DMS153 treated with DMSO at 0.1 percent for 48 hours (cell line): ENCODE results near the gene P2RX6.

Source experiments
- DNase-seq: peaks from one replicate; lab custom pipeline; 2025; ENCODE audit not compliant: unreplicated experiment; lab: John Stamatoyannopoulos, UW

The P2RX6 gene

DNA sequence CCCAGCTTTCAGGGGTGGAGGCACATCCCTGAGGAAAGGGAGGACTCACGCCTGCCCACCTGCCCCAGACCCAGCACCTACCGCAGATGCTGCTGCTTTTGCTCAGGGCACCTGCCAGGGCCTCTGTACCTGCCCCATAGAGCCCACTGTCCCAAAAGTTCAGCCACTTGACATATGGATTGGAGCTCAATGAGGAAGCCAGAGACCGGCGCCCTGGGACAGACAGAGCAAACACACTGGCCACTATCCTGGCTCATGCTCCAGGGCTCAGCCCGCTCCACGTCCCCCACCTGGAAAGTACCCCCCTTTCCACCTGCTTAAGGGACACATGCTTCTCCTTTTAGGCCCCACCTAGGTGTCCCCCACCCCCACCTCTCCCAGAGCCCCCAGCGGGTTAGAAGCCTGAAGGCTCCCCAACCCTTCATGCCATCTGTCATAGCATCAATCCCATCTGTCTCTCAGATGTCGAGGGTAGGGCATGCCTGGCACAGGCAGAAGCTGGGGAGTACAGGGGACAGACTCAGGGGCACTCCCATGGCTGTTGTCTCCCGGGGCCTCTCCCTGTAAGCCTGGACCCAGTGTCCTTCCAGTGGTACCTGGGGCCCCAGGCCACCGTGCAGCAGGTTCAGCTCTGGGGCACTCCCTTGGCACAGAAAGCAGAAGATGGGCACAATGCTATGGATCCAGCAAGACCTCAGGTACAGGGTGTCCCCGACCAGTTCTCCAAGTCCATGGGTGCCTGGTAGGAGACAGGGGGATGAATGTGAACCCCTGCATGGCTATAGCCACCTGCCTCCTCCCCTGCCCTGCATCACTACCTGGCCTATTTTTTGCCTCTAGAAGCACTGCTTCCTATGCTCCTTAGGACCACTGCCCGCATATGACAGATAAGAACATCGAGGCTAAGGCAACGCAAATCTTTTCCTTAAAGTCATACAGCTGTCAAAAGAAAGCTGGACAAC, 2.2 kb upstream of the P2RX6 start:
- DNase-seq = no peak

DNA sequence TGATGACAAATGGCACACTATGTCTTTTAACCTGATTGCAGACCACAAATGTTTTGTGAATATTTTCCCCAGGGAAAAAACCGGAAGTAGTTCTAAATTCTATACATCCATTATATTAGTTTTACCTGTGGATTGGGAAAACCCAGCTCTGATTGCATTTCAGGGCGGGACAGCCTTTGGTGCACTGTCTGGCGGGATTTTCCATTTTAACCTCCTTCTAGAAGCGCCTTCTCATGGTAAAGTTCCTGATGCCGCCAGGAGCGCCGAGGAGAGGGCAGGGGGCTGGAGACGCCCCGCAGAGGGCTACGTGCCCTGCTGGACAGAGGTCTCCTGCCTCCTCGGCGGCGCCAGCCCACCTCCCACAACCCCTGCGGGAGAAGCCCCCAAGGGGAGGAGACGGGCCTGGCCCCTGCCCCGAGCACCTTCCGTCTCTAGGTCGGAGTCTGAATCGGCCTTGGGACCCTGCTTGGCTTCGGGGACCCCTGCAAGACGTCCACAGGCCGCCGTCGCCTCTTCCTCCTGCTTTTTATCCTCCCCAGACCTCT, 1.2 kb upstream of the P2RX6 start:
- DNase-seq = no peak

DNA sequence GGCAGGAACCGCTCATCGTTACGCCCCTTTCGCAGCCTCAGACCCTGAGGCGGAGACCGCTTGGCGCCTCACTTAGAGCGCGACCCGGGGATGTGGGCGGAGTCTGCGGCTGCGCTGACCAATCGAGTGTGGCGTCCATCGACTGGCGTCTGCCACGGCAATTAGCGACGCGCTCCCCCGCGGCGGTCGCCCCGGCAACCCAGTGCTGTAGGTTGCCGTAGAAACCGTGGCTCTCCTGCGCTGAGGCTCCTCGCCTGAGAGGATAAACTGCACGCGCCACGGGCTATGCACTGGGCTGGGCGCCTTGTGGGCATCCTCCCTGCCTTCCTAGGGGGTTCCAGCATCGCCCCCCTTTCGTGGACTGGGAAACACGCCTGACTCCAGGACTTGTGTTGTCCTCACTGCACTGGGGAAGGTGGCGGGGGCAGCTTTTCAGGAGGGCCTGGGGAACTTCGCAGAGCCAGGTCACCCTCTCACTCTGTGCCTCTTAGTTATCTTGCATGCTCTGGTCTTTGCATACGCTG, 701 bp upstream of the P2RX6 start:
- peak; percentile 83 for DNase-seq

DNA sequence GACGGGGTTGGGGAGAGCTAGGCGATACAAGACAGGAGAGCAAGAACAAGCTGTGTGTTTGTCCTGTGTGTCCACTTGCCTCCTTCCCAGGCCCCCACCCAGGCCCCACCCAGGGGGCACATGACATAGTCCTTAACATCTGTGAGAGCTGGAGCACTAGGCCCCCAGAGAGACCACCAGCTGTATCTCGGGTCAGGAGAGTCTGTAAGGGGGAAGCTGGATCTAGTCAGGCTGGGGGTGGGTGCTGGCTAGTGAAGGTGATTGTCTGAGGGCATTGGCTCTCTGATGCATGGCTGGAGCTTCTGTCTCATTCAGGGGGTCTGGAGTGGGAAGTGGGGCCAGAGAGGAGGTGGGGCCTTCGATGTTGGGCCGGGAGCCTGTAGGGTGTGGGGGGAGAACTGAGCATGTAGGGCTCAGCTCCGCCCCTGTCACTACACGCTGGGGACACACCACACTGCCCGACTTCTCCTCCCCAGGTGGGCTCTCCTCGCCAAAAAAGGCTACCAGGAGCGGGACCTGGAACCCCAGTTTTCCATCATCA, 571 bp downstream of the P2RX6 start:
- no peak for DNase-seq

DNA sequence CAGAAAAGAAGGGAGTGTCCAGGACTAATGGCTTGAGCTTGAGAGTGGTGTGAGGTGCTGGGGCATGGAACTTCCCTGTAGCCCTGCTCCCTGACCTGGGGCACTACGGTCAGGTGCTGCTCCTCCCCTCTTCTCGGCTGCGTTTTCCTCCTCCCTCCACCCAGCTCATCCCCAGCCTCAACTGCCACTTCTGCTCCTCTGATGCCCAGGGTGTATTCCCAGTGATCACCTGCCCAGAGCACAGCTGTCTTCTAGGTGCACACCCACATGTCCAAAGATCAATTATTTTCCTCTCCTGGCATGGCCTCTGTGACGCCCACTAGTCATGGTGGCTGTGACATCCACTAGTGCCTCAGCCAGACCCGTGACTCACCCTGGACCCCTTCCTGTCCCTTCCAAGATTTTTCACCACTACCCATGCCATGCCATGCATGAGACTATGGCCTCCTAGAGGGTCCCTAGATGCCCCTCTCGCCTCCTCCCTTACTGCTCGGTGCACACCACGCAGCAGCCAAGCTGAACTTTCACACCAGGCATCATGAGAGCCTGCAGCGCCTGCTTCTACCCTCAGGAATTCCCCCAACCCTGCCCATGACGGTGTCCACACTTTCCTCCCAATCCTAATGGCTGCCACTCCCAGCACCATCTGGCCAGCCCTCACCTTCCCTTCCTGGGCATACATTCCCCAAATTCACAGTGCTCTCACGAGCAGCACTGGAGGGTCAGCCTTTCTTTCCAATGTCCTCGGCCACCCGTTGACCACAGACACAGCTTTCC, 1.9 kb downstream of the P2RX6 start:
- no peak for DNase-seq

DNA sequence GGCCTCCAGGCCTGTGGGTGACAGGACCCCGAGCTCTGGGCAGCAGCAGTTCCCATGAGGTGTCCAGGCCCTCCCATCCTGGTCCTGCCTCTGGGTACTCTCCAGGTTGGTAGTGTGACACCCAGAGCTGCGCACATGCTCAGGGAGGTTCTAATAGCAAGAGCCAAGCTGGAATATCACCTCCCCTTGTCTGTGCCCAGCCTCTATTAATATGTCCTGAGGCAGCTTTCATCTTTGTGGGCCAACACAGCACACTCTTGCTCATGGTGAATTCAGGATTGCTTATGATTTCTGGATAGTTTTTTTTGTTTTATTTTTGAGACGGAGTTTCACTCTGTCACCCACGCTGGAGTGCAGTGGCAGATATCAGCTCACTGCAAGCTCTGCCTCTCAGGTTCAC, 3.3 kb downstream of the P2RX6 start:
- no peak for DNase-seq

DNA sequence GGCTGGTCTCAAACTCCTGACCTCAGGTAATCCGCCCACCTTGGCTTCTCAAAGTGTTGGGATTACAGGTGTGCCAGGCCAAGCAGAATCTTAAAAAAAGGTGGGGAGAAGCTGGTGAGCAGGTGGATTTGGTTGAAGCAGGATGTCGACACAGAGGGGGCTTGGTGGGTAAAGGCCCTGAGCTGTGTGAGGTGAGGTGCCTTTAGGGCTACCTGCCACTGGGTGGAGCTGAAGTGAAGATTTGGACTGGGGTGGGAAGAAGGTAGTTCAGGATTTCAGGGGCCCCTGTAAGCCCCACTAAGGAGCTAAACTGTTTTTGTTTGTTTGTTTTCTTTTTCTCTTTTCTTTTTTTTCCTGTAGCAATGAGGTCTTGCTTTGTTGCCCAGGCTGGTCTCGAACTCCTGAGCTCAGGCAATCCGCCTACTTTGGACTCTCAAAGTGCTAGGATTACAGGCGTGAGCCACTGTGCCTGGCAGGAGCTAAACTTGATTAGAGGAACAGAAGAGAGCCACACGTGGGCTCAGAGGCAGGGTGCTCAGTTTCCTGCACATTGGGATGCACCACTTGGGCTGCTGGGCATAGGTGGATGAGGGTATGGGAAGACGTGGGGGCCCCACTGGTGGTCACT, 6.0 kb downstream of the P2RX6 start:
- no peak for DNase-seq

DNA sequence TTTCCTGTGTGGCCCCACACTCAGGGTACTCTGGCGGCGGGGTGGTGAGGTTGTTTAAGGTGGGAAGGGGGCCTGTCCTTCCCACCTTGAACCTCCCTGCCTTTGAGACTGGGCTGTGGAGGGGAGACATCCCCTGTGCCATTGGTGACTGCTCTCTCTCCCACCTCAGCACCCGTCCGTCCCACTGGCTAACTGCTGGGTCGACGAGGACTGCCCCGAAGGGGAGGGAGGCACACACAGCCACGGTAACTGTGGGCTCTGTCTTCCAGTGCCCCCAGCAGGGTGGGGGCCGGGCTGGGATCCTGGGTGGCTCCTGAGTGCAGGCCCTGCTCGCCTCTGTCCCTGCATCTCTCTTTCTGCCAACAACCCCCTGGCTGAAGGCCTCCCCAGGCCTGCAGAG, 7.5 kb downstream of the P2RX6 start:
- no peak for DNase-seq

DNA sequence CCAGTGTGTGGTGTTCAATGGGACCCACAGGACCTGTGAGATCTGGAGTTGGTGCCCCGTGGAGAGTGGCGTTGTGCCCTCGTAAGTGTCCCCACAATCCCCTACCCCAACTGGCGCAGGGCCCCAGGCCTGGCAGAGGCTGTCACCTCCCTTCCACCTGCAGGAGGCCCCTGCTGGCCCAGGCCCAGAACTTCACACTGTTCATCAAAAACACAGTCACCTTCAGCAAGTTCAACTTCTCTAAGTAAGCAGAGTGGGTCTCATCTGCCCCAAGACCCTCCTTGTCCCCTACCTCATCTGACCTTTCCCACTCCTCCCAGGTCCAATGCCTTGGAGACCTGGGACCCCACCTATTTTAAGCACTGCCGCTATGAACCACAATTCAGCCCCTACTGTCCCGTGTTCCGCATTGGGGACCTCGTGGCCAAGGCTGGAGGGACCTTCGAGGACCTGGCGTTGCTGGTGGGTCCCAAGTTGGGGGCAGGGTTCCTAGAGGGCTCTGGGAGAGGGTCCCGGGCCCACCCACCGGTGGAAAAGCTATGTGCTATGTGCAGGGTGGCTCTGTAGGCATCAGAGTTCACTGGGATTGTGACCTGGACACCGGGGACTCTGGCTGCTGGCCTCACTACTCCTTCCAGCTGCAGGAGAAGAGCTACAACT, 8.1 kb downstream of the P2RX6 start:
- DNase-seq = no peak

DNA sequence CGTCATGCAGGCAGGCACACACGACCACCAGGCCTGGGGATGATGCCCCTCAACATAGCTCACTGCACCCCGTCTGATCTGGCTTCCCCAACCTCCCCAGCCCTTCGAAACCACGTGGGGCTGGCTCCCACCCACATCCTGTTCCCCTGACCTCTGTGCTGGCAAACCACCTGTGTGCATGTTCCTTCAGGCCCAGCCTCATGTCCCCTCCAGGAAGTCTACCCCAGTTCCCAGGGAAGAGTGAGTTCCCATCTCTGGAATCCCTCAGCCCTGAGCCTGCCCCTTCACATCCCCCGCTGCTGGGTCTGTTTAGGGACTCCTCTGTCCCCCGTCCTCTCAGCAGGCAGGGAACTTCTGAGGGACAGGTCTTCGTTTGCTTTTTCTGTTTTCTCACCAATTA, 10.3 kb downstream of the P2RX6 start:
- no peak for DNase-seq

DNA sequence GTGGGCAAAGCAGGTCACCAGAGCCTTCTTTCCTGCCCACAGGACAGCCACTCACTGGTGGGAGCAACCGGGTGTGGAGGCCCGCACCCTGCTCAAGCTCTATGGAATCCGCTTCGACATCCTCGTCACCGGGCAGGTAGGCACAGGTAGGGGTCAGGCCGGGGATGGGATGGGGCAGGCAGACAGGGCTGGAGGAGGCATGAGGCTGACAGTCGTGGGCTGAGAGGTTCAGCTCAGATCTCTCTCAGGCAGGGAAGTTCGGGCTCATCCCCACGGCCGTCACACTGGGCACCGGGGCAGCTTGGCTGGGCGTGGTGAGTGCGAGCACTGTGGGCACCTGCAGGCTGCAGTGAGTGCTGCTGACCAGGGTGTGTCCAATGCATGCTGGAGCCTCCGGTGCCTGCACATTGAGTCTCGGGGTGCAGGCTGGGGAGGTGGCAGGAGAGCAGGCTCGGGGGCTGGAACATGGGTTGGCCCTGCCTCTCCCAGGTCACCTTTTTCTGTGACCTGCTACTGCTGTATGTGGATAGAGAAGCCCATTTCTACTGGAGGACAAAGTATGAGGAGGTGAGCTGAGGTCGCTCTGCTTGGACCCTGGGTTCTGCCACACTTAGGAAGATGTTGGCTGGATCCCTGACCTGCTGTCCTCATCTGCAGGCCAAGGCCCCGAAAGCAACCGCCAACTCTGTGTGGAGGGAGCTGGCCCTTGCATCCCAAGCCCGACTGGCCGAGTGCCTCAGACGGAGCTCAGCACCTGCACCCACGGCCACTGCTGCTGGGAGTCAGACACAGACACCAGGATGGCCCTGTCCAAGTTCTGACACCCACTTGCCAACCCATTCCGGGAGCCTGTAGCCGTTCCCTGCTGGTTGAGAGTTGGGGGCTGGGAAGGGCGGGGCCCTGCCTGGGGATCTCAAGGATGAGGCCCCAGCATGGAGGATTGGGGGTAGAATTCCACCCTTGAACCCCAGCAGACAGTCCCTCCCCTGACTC, 11.1 kb downstream of the P2RX6 start:
- DNase-seq = no peak

DNA sequence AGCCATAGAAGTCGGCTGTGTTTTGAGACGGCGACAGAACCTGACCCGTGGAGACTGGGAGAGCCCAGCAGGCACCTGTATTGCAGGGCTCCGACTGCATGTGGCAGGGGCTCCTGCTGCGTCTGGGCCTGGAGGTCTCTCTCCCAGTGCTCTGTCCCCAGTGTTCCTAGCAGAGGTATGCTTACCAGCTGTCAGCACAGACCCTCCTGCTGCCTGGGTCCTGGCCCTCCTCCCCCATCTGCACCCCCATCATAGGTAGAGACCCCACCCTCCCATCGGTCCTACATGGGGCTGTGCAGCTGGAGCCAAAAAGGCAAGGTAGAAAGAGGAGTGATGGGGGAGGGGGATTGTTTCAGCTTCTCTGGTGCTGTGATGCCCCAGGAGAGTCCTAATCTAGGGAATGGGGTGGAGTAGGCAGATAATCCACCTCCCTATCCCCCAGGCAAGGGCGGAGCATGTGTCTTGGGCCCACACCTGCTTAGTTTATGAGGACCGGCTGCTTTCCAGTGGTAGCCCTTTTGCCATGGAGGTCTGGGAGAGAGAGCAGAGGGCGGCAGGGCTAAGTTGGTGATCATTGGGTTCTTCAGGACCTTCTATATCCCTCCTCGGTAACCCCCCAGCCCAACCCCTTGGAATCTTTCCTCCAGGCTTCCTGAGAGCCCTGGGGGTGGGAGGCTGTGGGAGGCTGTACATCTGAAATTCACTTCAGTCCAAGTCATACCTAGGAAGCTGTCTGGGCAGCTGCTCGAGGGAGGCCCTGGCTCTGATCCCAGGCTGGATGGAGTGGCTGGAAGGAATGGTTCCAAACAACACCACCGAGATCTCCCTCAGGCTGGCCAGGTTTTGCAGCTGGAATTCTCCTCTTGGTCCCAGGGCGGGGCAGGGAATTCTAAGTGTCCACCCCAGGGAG, 12.1 kb downstream of the P2RX6 start:
- no peak for DNase-seq

DNA sequence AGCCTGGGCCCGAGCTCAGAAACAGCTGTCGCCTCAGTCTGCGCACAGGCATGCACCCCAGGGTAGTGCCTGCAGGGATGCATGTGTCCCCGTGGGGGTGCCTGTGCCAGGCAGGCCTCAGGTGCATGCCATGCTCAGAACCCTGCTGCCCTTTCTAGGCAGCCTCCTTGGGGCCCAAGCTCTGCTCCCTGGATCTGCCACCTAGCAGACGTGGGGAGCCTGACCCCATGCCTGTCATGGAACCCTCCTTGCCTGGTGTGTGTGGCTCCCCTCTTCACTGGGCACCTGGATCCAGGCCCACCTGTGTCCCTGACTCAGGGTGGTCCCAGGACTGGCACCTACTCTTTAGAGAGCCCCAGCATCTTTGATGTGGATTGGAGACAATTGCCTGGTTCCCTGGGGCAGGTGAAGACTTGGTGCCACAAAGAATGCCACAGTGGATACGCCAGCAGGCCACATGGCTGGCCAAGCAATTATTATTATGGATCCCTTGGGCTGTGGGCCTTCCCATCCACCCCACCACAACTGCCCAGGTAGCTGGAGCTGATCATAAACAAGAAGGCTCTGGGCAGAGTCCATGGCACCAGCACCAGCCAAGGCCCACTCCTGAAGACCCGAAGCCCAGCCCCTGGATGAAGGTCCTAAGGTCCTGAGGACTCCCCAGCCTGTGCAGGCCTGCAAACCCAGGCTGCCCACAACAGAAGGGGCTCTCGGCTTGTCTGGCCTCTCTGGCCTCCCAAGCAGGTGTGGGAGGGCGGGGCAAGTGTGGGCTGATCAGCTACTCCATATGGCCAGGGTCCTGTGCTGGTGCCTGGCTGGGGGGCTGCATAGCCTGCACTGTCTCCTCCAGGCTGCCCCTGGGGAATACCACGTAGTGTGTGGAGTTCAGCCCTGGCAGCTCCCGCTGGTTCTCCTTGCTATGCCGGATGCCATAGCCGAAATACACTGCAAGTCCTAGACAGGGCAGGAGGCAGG, 13.6 kb downstream of the P2RX6 start:
- DNase-seq = no peak

DNA sequence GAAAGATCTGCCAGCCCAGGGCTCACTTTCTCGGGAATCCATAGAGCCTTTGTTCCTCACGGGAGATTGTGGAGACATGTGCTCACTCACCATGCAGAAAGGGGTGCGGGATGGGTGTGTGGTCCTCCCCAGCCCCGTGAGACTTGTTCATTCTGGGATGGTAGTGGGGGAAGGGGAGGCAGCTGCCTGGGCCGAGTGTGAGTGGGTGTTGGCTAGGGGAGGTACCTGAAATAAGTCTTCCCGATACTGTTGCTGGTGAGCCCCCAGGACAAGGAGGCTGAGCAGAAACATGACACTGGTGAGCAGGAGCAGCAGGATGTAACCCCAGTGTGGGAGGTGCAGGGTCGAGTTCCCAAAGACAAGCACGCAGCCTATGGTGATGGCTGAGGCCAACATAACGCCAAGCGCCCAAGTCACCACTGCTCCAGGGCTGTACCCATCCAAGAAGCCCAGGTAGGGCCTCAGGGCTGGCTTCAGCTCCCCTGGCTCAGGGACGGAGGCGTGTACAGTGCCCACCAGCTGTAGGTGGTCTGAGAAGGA, 14.6 kb downstream of the P2RX6 start:
- no peak for DNase-seq

DNA sequence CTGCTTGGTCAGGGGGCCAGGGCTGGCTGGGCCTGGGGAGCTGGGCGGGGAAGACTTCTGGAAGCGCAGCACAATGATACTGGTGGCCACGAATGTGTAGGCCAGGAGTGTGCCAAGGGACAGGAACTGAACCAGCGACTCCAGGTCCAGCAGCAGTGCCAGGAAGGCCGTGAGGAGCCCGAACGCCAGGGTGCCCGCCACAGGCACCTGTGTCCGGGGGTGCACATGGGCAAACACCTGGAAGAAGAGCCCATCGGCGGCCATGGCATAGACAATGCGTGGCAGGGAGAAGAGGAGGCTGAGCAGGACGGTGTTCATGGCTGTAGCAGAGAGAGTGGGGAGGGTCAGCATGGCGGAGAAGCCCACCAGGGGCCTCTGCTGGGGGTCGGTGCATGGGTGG, 15.1 kb downstream of the P2RX6 start:
- DNase-seq = no peak

DNA sequence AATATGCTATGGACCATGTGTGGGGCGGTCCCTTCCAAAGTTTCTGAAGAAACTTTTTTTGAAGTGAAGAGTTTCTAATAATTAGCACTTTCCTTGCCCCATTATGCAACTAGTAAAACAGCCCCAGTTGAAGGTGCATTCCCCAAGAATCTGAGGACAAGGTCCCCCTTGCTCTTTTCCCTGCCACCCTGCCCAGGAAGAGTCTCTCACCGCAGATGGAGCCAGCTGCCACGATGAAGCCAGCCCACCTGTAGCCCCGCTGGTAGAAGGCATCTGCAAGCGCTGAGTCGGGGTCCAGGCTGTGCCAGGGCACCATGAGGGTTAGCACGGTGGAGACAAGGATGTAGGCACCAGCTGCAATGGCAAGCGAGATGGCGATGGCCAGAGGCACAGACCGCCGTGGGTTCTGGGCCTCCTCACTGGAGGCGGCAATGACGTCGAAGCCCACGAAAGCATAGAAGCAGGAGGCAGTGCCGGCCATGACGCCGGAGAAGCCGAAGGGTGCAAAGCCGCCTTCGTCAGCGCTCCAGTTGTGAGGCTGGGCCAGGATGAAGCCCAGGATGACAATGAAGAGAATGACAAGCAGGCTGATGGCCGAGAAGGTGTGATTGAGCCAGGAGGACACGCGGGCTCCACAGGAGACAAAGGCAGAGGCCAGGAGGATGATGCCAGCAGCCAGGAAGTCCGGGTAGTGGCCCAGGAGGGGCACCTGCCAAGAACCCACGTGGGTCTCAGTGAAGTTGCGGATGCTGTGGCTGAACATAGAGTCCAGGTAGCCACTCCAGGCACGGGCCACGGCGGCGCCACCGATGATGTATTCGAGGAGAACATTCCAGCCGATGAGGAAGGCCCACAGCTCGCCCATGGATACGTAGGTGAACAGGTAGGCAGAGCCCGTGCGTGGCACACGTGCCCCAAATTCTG, 15.9 kb downstream of the P2RX6 start:
- DNase-seq = no peak
